NCI-H2196 (cell line): ENCODE data around the gene NR4A3.
"Not testable (repeated sequence)": the region's sequence is repeated elsewhere in the genome, so short reads cannot be mapped to it uniquely, and the experiment has no call there.

ENCODE experiments used
- DNase-seq: peaks from one replicate; lab custom pipeline; 2025; ENCODE audit not compliant: unreplicated experiment; lab: John Stamatoyannopoulos, UW

The NR4A3 gene

GRCh38 chr9:99821396-99822108, at the start of gene NR4A3:
TSS of gene NR4A3 (plus strand) at chr9:99821885. CDS start at chr9:99828043, 6,158 bp downstream.
- DNase-seq: peak; percentile 94

- DNase-seq: no peak
Measured at GRCh38 chr9:99773468-99774138, 48.1 kb upstream of the NR4A3 start.

- DNase-seq: no peak
Measured at GRCh38 chr9:99778308-99778707, 43.4 kb upstream of the NR4A3 start.

- no peak for DNase-seq
Measured at GRCh38 chr9:99778836-99779235, 42.8 kb upstream of the NR4A3 start.

GRCh38 chr9:99779277-99779676, 42.4 kb upstream of the NR4A3 start:
- DNase-seq: no peak

- DNase-seq: not testable (repeated sequence)
Measured at GRCh38 chr9:99782349-99782748, 39.3 kb upstream of the NR4A3 start.

GRCh38 chr9:99782962-99783718, 38.5 kb upstream of the NR4A3 start:
- no peak for DNase-seq

- DNase-seq: no peak
Measured at GRCh38 chr9:99783799-99784198, 37.9 kb upstream of the NR4A3 start.

- DNase-seq: no peak
Measured at GRCh38 chr9:99785010-99785590, 36.6 kb upstream of the NR4A3 start.

GRCh38 chr9:99787556-99787955, 34.1 kb upstream of the NR4A3 start:
- DNase-seq: no peak

- no peak for DNase-seq
Measured at GRCh38 chr9:99793528-99793927, 28.2 kb upstream of the NR4A3 start.

- DNase-seq: no peak
Measured at GRCh38 chr9:99796231-99796630, 25.5 kb upstream of the NR4A3 start.

- DNase-seq: no peak
Measured at GRCh38 chr9:99801775-99802174, 19.9 kb upstream of the NR4A3 start.

- DNase-seq: no peak
Measured at GRCh38 chr9:99803694-99804093, 18.0 kb upstream of the NR4A3 start.

- DNase-seq: peak; percentile 45
Measured at GRCh38 chr9:99807276-99807852, 14.3 kb upstream of the NR4A3 start.

GRCh38 chr9:99807956-99808355, 13.7 kb upstream of the NR4A3 start:
- DNase-seq: no peak

- DNase-seq: no peak
Measured at GRCh38 chr9:99808454-99808853, 13.2 kb upstream of the NR4A3 start.

GRCh38 chr9:99809586-99810319, 11.9 kb upstream of the NR4A3 start:
- DNase-seq: no peak

GRCh38 chr9:99811172-99811571, 10.5 kb upstream of the NR4A3 start:
- DNase-seq: no peak

- DNase-seq: no peak
Measured at GRCh38 chr9:99811598-99812383, 9.9 kb upstream of the NR4A3 start.
